Mesendoderm (in vitro differentiated cells): ENCODE data around the gene CPED1. TPM values are rescaled to one million over a fixed set of nuclear protein-coding genes. Genes with fewer than 3 reads are reported as not detected.
A peak's percentile ranks its signal among the peaks of the same experiment; 100 is the strongest.

ENCODE experiments used
- DNase-seq: peaks from one replicate; pipeline ENCODE4 v3.0.0; 2013
- H2AK5ac ChIP-seq: 2 replicates; pipeline ENCODE4 v1.6.1; 2013; ENCODE audit warnings: low read length, inconsistent platforms
- H2BK120ac ChIP-seq: 2 replicates; pipeline ENCODE4 v1.6.1; 2013; ENCODE audit warnings: low read depth, mild to moderate bottlenecking, low read length, moderate library complexity, mixed read lengths
- H2BK15ac ChIP-seq: replicated peaks from 2 replicates; pipeline ENCODE4 v1.6.1; 2013; ENCODE audit warnings: low read depth, mild to moderate bottlenecking, moderate library complexity
- H2BK5ac ChIP-seq: 2 replicates; pipeline ENCODE4 v1.6.1; 2013; ENCODE audit warnings: low read length, inconsistent platforms
- H3K18ac ChIP-seq: 2 replicates; pipeline ENCODE4 v1.6.1; 2013; ENCODE audit warnings: mild to moderate bottlenecking, low read length, mixed read lengths
- H3K23ac ChIP-seq: one replicate; pipeline ENCODE4 v1.6.1; 2013; ENCODE audit warnings: low read length
- H3K27ac ChIP-seq: 2 replicates; pipeline ENCODE4 v1.5.1; 2013; ENCODE audit warnings: low read depth, mild to moderate bottlenecking, inconsistent platforms, low read length, moderate library complexity
- H3K27me3 ChIP-seq: 2 replicates; pipeline ENCODE4 v1.6.1; 2013; ENCODE audit warnings: low read length, control low read depth, mild to moderate bottlenecking, inconsistent platforms; ENCODE audit not compliant: insufficient read depth, poor library complexity
- H3K36me3 ChIP-seq: 2 replicates; pipeline ENCODE4 v1.6.1; 2013; ENCODE audit warnings: low read length, inconsistent platforms; ENCODE audit not compliant: control insufficient read depth, insufficient read depth
- H3K4ac ChIP-seq: one replicate; pipeline ENCODE4 v1.6.1; 2013; ENCODE audit warnings: low read depth, mild to moderate bottlenecking, low read length, moderate library complexity
- H3K4me1 ChIP-seq: 2 replicates; pipeline ENCODE4 v1.6.1; 2013; ENCODE audit warnings: low read depth, low read length, inconsistent platforms; ENCODE audit not compliant: control insufficient read depth
- H3K4me2 ChIP-seq: 2 replicates; pipeline ENCODE4 v1.6.1; 2013; ENCODE audit warnings: low read length
- H3K4me3 ChIP-seq: 2 replicates; pipeline ENCODE4 v1.5.1; 2013; ENCODE audit warnings: mild to moderate bottlenecking, low read length
- H3K56ac ChIP-seq: one replicate; pipeline ENCODE4 v1.6.1; 2013; ENCODE audit warnings: low read length
- H3K79me1 ChIP-seq: 2 replicates; pipeline ENCODE4 v1.6.1; 2013; ENCODE audit warnings: low read length, inconsistent platforms
- H3K79me2 ChIP-seq: 2 replicates; pipeline ENCODE4 v1.6.1; 2013; ENCODE audit warnings: mild to moderate bottlenecking, low read length; ENCODE audit not compliant: control insufficient read depth, insufficient read depth
- H3K9ac ChIP-seq: 2 replicates; pipeline ENCODE4 v1.6.1; 2013; ENCODE audit warnings: low read length, inconsistent platforms
- H4K5ac ChIP-seq: one replicate; pipeline ENCODE4 v1.6.1; 2013; ENCODE audit warnings: low read length
- H4K8ac ChIP-seq: one replicate; pipeline ENCODE4 v1.6.1; 2013; ENCODE audit warnings: low read depth, mild to moderate bottlenecking, control low read depth, low read length, moderate library complexity
- WGBS: extraction: QIAGEN DNeasy Blood & Tissue Kit; methylation state at CpG from one replicate; pipeline ENCODE4 v1.1.7; 2013; ENCODE audit warnings: low lambda C conversion rate, missing lambda C conversion rate; ENCODE audit not compliant: insufficient coverage; ENCODE audit errors: extremely low coverage; 5-methylcytosine and 5-hydroxymethylcytosine counted together
- polyA plus RNA-seq, 2 experiments: library from polyadenylated mRNA; stranded (reverse); fragments of 200-250 nt; gene quantifications; one replicate each; pipeline ENCODE4 v1.2.3, GENCODE V29; 2013

Gene CPED1
- polyA plus RNA-seq (2013, experiment 1 of 2) = 0.11 TPM
- polyA plus RNA-seq (2013, experiment 2 of 2) = 0.17 TPM

DNA sequence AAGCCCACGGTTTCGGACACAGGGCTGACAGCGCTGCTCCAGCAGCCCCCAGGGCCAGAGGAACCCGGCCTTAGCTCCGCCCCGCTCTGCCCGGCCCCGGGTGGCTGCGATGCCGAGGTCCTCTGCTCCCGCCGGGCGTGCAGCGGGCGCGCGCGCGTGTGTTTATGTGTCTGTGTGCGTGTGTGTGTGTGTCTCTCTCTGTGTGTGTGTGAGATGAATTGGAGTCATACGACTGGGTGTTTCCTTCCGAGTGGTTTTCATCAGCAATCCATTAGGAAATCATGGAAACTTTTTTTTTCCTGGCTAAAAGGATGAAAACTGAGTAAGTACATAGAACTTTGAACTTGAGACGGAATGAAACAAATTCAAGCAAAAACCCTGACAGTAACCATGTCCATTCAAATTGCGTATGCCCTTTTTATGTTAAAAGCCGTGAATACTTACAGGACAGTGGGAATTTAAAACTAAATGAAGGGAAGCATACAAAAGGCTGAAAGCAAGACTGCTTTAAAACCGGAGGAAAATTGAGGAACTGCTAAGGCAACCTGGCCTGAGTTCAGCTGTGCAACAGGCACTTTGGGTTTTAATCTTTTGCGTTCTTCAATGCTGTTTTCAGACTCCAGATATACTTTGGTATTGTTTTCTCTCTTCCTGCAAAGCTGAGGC lies at the start of gene CPED1:
Gene CPED1 (plus strand): TSS at position 121 of the 666 bp plus-strand sequence. CDS start 911 bp downstream, outside the sequence.
- WGBS = no CpG with 5 or more reads among the region's 27 CpGs
- Histone ChIP-seq H4K5ac (no peak within 1 kb of the TSS), H3K4me1 (peaks cover 2% of the 10 kb centered on the region), H3K4ac (no peak within 1 kb of the TSS), H3K4me3 (no peak within 1 kb of the TSS), H2BK5ac (no peak within 1 kb of the TSS), H4K8ac (no peak within 1 kb of the TSS), H3K79me2 (no peaks in the 10 kb centered on the region), H3K56ac (peak within 1 kb of the TSS; percentile 63), H2BK15ac (no peak within 1 kb of the TSS), H3K27ac (no peak within 1 kb of the TSS), H3K36me3 (no peaks in the 10 kb centered on the region), H3K27me3 (peaks cover 2% of the 10 kb centered on the region), H3K18ac (no peak within 1 kb of the TSS), H3K4me2 (peak within 1 kb of the TSS; percentile 45), H3K23ac (no peak within 1 kb of the TSS), H3K9ac (no peak within 1 kb of the TSS), H2BK120ac (no peak within 1 kb of the TSS), H2AK5ac (no peak within 1 kb of the TSS), H3K79me1 (no peaks in the 10 kb centered on the region)
- peak; percentile 41 for DNase-seq

GRCh38 chr7:120939345-120939744 lies 49.2 kb upstream of the CPED1 start:
- WGBS = 100% methylated on average over 1 of the region's 3 CpGs
- no peak overlapping the region for H3K4me2 ChIP-seq
- no peaks in the 10 kb centered on the region for H3K79me1 ChIP-seq
- no peak overlapping the region for H3K27ac ChIP-seq
- no peak overlapping the region for H2BK120ac ChIP-seq
- H3K36me3 ChIP-seq = no peaks in the 10 kb centered on the region
- no peak overlapping the region for H3K23ac ChIP-seq
- no peak for DNase-seq
- H2AK5ac ChIP-seq = no peak overlapping the region
- H3K4ac ChIP-seq = no peak overlapping the region
- H3K79me2 ChIP-seq = no peaks in the 10 kb centered on the region
- no peak overlapping the region for H4K8ac ChIP-seq
- H3K4me1 ChIP-seq = no peaks in the 10 kb centered on the region
- no peak overlapping the region for H3K18ac ChIP-seq
- H2BK5ac ChIP-seq = no peak overlapping the region
- no peak overlapping the region for H3K4me3 ChIP-seq
- H3K9ac ChIP-seq = no peak overlapping the region
- H4K5ac ChIP-seq = no peak overlapping the region
- no peak overlapping the region for H3K56ac ChIP-seq
- H3K27me3 ChIP-seq = no peaks in the 10 kb centered on the region
- H2BK15ac ChIP-seq = no peak overlapping the region

DNA sequence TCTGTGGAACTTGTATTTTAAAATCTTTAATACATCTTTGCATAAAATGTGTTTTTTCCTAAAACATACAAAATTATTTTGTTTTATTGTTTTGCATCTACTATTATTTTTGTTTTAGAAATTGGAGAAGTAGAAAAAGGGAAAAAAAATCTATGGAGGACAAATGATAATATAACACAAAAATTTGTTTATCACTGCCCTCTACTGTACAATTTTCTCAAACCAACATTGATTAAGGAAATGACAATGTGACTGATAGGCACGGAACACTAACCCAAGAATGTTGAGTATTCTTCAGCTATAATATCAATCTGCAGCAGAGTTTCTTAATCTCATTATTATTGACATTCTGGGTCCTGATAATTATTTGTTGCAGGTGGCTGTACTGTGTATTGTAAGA lies 47.4 kb upstream of the CPED1 start:
- no peaks in the 10 kb centered on the region for H3K4me1 ChIP-seq
- no peaks in the 10 kb centered on the region for H3K36me3 ChIP-seq
- no CpG with 5 or more reads among the region's 1 CpG for WGBS
- no peak overlapping the region for H3K9ac ChIP-seq
- DNase-seq = no peak
- H3K23ac ChIP-seq = no peak overlapping the region
- H3K4me2 ChIP-seq = no peak overlapping the region
- H4K8ac ChIP-seq = no peak overlapping the region
- no peak overlapping the region for H2BK15ac ChIP-seq
- H2BK5ac ChIP-seq = no peak overlapping the region
- no peaks in the 10 kb centered on the region for H3K27me3 ChIP-seq
- no peak overlapping the region for H4K5ac ChIP-seq
- no peak overlapping the region for H3K4me3 ChIP-seq
- no peaks in the 10 kb centered on the region for H3K79me2 ChIP-seq
- H2AK5ac ChIP-seq = no peak overlapping the region
- no peak overlapping the region for H3K27ac ChIP-seq
- H2BK120ac ChIP-seq = no peak overlapping the region
- H3K4ac ChIP-seq = no peak overlapping the region
- no peaks in the 10 kb centered on the region for H3K79me1 ChIP-seq
- H3K18ac ChIP-seq = no peak overlapping the region
- no peak overlapping the region for H3K56ac ChIP-seq

DNA sequence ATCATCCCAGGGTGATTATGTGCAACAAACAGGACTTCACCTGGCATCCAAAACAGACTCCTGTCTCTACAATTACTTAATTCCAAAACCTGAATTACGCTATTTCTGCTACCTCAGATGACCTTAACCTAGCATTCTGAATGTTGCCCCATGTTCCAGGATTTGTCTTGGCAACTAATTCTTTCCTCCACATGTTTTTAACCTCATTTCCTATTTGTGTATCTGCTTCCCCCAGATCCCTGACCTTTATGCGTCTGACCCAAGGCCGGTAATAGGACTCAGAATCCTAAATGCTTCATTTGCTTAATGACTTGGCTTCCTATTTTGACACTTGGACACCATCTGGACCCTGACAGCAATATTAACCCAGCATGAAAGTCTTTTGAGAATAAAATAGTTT lies 46.7 kb upstream of the CPED1 start:
- Histone ChIP-seq H3K27ac (no peak overlapping the region), H4K5ac (no peak overlapping the region)

DNA sequence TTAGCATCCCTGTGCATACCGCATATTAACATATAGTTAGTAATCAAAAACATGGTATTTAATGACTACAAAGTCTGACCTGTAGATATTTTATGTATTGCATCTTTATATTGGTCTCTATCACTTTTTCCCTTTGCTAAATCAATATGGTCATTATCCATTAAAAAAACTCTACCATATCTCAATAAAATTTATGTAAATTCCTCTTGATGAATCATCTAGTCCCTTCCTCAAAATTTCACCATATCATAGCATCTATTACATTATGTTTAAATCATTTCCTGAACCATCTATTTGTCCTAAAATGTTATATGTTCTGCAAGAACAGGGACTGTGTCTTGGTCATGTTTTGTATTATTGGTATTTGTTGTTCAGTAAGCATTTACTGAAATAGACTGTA lies 45.6 kb upstream of the CPED1 start:
- Histone ChIP-seq H4K8ac (no peak overlapping the region), H2BK120ac (no peak overlapping the region), H3K9ac (no peak overlapping the region), H3K4me1 (no peaks in the 10 kb centered on the region), H4K5ac (no peak overlapping the region), H3K4me2 (no peak overlapping the region), H3K79me1 (no peaks in the 10 kb centered on the region), H2AK5ac (no peak overlapping the region), H3K23ac (no peak overlapping the region), H3K36me3 (no peaks in the 10 kb centered on the region), H2BK5ac (no peak overlapping the region), H2BK15ac (no peak overlapping the region), H3K56ac (no peak overlapping the region), H3K79me2 (no peaks in the 10 kb centered on the region), H3K27me3 (no peaks in the 10 kb centered on the region), H3K27ac (no peak overlapping the region), H3K18ac (no peak overlapping the region), H3K4ac (no peak overlapping the region), H3K4me3 (no peak overlapping the region)
- no peak for DNase-seq
- WGBS = no CpG with 5 or more reads among the region's 1 CpG

More for the DNA sequence above, 46.7 kb upstream of the CPED1 start:
- no peak overlapping the region for H3K4ac ChIP-seq
- H3K18ac ChIP-seq = no peak overlapping the region
- H2BK5ac ChIP-seq = no peak overlapping the region
- no peak overlapping the region for H3K56ac ChIP-seq
- H3K9ac ChIP-seq = no peak overlapping the region
- no peaks in the 10 kb centered on the region for H3K36me3 ChIP-seq
- no CpG with 5 or more reads among the region's 3 CpGs for WGBS
- no peaks in the 10 kb centered on the region for H3K4me1 ChIP-seq
- H3K4me2 ChIP-seq = no peak overlapping the region
- H2BK120ac ChIP-seq = no peak overlapping the region
- no peaks in the 10 kb centered on the region for H3K79me2 ChIP-seq
- H3K27me3 ChIP-seq = no peaks in the 10 kb centered on the region
- H3K4me3 ChIP-seq = no peak overlapping the region
- no peak overlapping the region for H2AK5ac ChIP-seq
- H2BK15ac ChIP-seq = no peak overlapping the region
- no peak overlapping the region for H4K8ac ChIP-seq
- H3K79me1 ChIP-seq = no peaks in the 10 kb centered on the region
- no peak overlapping the region for H3K23ac ChIP-seq
- DNase-seq = no peak
